Keratinocyte (primary cell): ENCODE measurements around the gene TTI1.

ENCODE experiments used
- CTCF ChIP-seq, 3 experiments: IDR thresholded peaks in 1 of 3; conservative IDR thresholded peaks in 1 of 3; optimal IDR thresholded peaks in 1 of 3; 2 replicates in 2 of 3; 3 replicates in 1 of 3; pipeline versions ENCODE3 to v1.5.1; 2011; ENCODE audit warnings: low read length in 3 of 3, mild to moderate bottlenecking in 3 of 3, moderate library complexity in 2 of 3, control low read depth in 1 of 3, inconsistent platforms in 1 of 3; ENCODE audit not compliant: insufficient read depth in 2 of 3; ENCODE audit errors: extremely low read depth in 1 of 3
- EZH2 ChIP-seq: IDR thresholded peaks from one replicate; pipeline ENCODE4 v1.6.1; 2012; ENCODE audit warnings: inconsistent platforms, mild to moderate bottlenecking, low read length, moderate library complexity

GRCh38 chr20:38034961-38035360 is 1.7 kb upstream of the TTI1 start:
- no peak for TF ChIP-seq CTCF (optimal IDR thresholded peaks at IDR 0.05 in 1 of 3, IDR thresholded peaks at IDR 0.05 in 1 of 3, conservative IDR thresholded peaks at IDR 0.05 in 1 of 3; ENCODE audit: extremely low read depth in 1 of 3, insufficient read depth in 2 of 3, low read length in 3 of 3)
- TF ChIP-seq EZH2 = no peak
